NCI-H82 (cell line): ENCODE measurements around the gene GPR17.

ENCODE experiments used
- DNase-seq: peaks from one replicate; lab custom pipeline; 2025; lab: John Stamatoyannopoulos, UW

Gene GPR17

DNA sequence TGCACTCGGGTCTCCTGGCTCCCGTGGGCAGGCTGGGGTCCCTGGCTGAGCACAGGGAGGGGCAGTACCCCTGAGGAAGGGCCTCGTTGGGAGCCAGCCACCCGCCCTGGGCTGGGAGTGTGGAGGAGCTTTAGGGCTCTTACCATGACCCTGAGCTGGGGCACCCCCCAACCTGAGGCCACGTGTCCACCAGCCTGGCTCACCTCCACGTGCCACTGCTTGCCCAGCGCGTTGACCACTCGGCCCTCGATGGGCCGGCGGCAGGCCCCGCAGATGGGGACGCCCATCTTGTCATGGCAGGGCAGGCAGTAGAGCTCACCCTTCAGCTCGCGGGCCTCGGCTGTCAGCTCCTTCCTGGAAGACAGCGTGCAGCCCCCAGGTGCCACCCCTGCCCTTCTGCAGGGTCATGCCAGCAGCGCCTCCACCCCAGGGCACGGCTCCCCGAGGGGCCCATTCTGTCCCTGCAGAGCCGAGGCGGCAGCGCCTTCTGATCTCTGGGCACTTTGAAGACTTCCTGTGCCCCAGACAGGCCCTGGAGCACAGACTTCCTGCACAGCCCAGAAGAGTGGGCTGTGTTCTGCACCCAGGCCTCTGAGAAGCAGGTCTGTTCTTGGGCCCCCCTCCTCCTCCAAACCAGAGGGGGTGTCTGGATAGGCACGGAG lies 4.0 kb upstream of the GPR17 start:
- no peak for DNase-seq

DNA sequence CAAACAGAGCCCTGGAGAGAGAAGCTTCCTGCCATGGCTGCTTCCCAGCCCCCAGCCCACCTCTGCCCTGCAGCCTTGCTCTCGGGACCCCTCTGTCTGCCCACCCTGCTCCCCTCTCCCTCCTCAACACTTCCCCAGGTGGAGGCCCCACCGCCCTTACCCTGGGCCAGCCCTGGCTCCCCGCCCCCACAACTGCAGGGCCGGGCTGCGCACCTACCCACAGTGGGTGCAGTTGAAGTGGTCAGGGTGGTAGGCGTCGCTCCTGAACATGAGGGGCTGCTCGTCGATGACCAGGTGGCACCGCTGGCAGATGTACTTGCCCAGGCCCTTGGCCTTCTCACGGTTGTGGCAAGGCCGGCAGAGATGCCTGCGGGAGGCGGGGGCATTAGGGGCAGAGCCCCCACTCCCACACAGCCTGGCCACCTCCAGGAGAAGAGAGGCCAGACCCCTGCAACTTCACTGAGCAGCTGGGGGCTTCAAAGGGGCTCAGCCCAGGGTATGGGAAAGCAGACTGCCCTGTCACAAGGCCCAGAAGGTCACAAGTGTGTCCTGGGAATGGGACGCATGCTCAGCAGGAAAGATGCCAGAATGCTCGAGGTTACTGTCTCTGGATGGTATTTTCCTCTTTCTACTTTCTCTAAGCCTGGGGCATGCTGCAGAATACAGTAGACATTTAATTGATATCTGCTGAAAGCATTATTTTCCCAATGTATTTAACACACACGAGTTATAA lies 3.1 kb upstream of the GPR17 start:
- DNase-seq, result no peak

DNA sequence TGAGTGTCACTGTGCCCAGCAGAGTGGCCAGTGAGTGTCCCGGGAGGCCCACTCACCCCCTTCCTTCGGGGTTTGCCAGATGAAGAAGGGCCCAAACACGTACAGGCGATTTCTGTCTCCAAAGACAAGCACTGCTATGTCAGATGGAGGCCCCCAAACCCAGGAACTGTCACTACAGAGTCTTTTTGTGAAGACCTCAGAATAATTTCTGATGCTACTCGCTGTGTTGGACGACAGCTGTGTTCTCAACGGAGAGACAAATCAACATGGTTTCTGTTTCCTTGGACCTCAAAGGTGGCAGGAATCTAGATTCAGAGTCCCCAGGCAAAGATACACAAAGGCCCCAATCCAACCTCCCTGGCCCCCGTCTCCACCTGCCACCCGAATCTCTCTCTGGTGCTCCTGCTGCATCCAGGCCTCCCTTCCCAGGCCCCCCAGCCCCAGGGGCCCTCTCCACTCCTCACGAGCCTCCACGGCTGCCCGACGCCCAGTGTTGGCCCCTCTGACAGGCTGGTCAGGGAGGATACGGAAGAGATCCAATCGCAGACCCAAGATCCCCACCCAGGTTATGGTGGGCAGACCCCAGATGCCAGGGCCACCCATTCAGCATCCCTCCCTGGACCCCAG lies 2.4 kb upstream of the GPR17 start:
- no peak for DNase-seq

DNA sequence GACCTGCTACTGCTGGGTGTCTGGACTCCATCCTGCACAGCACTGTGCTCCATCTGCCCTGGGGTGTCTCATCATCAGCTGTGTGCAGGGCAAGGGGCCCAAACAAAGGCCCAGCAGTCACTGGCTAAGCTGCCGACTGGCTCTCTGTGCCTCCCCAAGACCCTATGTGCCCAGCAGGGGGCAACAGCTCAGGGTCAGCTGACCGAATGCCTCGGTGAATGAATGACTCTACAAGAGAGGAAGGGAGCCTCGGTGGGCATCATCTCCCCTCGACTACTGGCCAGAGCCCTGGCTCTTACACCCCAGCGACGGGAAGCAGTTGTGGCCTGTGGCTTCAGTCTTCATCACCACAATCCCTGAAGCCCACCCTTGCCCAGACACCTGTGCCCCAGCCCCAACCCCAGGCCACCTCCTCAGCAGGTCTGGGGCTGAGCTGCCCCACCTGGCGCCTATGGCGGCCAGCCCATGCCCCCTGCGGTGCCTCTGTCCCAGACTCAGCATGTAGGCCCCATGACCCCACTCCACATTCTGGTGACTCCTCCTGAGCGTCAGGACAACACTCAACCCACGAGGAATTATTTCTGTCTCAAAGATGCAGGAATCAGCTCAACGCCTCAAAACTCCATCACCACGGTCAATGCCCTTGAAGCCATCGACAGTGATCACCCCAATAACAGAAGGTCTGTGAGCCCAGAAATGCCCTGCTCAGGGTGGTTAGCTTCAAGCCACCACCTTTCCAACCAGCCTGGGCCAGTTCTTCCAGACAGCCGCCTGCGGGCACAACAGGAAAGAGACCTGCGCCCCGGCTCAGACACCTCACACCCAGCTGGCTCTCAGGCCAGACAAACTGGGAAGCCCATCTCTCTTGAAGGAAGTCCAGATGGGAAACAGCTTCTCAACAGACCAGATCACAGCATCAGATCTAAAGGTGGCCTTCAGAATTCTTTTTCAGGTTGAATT lies 1.6 kb upstream of the GPR17 start:
- peak; percentile 27 for DNase-seq

DNA sequence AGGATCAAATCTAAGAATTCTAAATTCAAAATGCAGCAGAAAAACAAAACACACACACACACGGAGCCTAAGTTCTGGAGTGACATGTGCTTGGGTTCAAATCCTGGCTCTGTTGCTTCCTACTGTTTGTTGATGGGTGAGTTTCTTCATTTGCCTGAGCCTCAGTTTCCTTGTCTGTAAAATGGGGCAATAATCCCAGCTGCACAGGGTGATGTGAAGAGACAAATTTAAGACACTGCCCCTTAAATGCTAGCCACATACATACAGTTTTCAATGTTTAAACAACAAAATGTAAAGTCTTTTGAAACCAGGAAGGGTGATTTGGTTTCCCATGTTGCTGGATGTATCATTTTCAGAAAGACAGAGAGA lies 943 bp upstream of the GPR17 start:
- DNase-seq, result no peak

DNA sequence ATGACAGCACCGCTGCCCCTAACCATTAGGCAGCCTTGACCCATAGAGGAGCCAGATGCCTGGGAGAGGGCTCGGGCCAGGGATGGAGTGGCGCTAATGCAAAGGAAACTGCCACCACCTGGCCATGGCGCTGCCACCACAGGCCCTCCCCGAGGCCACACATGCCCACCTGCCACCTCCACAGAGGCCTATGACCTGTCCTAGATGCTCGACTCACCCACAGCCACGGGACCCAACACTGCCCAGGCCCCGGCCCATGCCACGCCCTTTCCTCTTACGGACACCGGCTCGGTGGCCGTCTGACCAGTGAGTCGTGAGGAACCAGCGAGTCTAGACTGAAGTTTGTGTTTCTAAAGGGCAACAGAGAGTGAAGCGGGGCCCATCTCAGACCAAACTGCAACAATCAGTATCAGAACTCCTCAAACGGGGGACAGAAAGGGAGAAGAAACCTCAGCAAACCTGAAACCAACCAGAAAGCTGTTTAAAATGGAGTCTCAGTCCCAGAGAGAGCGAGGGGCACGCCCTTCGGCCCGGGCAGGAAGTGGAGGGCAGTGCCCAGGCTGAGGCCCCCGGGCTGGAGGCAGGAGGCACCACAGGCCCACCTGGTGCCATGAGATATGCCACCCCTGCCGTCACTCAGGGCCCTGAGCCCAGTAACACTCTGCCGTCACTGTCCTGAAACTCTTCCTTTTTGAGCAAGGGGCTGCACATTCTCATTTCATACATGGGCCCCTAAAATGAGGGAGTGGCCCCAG lies 711 bp downstream of the GPR17 start:
- no peak for DNase-seq

DNA sequence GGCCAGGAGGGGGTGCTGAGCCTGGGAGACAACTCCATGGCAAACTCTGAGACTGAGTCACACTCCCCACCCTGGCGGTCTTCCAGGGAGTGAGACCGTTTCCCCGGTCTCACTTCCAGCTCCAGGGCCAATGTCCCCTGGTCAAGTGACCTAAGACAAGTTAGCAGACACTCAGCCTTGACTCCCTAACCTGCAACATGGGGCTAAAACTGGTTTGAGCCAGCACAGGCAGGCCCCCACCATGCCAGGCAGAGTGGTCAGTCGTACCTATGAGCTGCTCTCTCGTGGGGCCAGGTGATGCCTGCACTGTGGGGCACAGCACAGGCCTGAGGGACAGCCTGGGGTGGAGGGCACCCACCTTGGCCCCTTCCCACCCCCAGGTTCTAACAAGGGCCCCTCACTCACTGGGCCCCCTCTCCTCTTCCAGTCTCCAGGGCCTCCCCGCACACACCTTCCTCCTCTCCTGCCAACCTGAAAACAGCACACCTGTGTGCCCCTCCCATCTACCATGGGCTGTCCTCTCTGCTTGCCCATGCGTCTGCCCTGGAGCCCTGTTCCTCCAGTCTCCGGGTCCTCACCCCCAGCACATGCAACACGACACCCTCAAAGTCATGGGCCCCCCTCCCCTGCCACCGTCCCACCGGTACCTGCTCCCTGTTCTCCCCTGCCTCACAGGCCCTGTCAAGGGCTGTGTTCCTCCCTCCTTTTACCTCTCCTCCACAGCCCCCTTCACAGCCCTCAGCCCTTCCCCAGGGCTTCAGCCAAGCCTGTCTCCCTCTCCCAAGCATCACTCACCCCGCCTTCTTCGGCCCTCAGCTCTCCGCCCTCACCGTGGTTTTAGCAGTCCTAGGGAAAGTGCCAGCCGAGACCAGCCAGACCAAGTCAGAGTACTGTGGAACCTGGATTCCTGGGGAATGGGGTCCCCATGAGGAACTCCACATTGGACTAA lies 1.6 kb downstream of the GPR17 start:
- DNase-seq, result no peak

DNA sequence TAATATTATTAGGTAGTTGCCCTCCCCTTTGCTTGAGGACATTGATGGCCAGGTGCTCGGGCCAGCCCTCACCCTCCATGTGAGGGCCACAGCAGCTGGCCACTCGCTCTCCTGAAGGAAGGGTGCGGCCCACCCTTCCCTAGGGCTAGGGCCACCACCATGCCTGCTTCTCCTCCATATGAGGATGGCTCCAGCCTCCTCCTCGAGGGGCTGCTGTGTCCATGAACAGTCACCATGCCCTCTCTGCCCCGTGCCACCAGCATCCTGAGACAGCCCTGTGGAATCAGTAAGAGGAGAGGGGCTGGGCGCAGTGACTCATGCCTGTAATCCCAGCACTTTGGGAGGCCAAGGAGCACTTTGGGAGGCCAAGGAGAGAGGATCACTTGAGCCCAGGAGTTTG lies 2.4 kb downstream of the GPR17 start:
- DNase-seq, result no peak

DNA sequence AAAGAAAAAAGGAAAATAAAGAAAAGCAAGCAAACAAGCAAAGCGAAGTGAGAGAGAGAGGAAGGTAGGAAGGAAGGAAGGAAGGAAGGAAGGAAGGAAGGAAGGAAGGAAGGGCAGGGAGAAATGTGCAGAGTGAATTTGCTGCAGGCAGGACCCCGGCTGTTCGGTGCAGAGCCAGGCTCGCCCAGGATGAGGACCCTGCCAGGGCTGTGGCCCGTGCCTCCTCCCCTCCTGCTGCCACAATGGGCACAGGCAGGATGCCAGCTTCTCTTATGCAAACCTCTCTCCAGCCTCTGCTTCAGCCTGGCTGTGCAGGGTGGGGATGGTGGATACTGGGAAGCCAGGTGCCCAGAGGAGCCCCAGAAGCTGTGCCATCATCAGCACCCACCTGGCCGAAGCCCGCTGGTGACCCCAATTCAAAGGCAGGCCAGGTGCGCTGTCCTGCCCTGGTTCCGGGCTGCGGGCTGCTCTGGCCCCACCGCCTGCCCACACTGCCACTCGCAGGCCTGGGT lies 3.2 kb downstream of the GPR17 start:
- DNase-seq, result no peak

DNA sequence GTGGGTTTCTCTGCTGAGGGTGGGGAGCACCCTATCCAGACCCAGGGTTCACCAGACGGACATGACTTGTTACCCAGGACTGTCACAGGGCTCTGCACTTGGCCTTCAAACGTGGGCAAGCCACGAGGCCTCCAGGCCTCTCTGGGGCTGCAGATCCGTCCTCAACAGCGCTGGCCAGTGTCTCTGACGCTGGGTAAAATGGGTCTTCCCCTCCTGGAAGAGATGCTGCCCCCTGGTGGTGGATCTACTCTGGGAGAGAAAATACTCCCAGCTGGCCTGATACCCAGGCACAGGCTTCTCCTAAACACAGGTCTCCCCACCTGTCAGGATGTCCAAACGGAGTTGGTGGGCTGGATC lies 3.7 kb downstream of the GPR17 start:
- DNase-seq, result peak; percentile 93

DNA sequence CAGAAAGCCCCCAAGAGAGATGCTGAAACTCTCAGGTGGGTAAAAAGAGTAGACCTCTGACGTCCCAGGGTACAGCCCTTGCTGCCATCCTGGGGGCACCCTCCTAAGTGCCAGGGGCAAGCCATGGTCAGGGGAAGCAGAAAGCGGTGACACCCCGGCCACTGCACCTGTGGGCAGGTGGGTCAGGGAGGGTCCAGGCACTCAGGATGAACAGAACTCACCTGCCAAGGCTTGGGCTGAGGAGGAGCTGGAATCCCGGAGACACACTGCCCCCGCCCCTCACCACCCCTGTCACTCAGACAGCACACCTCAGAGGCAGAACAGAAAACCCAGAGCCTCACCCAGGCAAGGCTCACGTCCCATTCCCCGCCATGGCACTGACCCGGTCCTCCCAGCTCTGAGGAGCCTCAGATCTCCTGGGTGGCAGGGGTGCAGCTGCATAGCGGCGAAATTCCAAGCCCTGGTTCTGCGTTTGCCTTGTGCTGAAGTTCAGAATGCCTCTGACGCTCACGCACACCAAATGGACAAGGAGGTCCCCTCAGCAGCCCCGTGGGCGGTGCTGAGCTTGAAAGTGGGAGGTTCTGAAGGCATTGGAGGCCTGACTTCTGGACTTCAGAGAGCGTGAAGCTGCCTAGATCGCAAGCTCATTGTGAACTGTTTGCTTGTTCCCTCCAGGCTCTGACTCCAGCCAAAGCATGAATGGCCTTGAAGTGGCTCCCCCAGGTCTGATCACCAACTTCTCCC lies 4.3 kb downstream of the GPR17 start:
- no peak for DNase-seq

DNA sequence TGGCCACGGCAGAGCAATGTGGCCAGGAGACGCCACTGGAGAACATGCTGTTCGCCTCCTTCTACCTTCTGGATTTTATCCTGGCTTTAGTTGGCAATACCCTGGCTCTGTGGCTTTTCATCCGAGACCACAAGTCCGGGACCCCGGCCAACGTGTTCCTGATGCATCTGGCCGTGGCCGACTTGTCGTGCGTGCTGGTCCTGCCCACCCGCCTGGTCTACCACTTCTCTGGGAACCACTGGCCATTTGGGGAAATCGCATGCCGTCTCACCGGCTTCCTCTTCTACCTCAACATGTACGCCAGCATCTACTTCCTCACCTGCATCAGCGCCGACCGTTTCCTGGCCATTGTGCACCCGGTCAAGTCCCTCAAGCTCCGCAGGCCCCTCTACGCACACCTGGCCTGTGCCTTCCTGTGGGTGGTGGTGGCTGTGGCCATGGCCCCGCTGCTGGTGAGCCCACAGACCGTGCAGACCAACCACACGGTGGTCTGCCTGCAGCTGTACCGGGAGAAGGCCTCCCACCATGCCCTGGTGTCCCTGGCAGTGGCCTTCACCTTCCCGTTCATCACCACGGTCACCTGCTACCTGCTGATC lies 4.9 kb downstream of the GPR17 start:
- DNase-seq, result no peak

DNA sequence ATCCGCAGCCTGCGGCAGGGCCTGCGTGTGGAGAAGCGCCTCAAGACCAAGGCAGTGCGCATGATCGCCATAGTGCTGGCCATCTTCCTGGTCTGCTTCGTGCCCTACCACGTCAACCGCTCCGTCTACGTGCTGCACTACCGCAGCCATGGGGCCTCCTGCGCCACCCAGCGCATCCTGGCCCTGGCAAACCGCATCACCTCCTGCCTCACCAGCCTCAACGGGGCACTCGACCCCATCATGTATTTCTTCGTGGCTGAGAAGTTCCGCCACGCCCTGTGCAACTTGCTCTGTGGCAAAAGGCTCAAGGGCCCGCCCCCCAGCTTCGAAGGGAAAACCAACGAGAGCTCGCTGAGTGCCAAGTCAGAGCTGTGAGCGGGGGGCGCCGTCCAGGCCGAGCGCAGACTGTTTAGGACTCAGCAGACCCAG lies 5.4 kb downstream of the GPR17 start:
- DNase-seq, result no peak

DNA sequence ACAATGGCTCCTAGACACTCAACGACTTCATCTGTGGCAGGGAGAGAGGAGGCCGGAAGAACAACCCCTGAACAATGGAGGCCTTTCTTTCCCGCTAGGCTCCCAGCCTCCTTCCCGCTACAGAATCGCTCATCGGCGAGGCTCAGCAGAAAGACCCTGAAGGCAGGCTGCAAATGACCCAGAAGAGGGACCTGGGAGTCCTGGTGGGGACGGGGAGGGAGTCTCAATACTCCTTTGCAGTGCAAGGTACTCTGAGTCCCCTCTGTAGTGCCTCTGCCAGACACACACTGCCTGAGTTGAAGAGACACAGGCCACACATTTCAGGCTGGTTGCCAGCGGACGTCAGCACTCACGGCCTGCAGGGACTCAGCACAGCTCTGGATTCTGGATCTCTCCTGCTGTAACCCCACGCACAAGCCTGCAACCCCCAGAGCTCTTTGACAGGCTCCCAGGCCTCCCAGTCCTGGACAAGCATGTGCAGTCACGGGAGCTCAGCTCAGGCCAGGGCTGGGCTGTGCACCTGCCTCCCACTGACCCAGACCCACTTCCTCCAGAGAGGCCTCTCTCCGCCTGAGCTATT lies 6.1 kb downstream of the GPR17 start:
- DNase-seq, result no peak

DNA sequence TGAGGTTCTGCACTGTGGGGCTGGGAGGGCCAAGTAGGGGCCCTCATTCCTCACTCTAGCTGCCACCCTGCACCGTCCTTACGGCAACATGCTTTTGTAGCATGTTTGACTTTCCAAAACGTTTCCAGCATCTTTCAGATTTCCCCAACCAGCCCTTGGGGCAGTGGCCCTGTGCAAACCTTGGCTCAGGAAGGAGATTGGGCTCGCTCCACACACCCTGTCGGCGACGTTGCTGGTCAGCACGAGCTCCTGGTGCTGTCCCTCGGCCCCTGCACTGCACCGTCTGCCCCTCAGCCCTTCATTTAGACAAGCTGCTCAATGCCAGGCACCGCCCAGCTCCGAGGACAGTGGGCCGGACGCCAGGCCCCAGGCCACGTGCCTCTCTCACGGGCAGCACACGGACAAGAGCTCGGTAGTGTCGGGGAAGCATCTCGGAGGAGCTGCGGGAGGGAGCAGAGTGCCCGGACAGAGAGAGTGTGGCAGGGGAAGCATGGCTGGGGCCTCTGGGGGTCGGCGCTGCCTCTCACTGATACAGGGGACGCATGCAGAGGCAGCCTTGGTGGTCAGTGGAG lies 6.9 kb downstream of the GPR17 start:
- DNase-seq, result no peak

DNA sequence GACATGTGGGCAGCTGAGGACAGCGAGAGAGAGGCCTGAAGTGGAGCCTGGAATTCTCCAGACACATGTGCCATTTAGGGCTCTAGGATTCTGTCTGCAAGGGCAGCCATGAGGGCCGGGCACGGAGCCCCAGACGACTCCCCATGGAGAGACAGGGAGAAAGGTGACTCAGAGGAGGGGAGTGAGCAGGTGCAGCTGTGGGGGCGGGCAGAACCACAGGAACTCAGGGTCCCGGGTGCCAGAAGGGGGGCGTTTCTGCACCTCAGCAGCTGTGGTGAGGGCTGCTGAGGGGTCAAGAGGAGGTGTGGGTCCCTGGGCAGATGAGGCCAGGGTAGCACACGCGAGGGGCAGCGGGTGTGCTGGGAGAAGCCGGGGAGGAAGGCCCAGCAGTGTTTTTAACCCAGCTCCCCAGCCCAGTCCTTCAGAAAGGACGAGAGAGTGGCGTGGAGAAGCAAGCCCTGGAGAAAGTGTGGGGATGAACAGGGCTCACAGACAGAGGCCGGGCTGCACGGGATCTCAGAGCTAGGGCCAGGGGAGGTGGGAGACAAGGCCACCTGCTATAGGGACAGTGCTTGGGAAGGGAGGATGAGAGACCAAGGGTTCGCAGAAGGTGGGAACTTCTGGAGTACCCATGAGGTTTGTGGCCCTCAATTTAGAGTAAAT lies 7.6 kb downstream of the GPR17 start:
- no peak for DNase-seq

DNA sequence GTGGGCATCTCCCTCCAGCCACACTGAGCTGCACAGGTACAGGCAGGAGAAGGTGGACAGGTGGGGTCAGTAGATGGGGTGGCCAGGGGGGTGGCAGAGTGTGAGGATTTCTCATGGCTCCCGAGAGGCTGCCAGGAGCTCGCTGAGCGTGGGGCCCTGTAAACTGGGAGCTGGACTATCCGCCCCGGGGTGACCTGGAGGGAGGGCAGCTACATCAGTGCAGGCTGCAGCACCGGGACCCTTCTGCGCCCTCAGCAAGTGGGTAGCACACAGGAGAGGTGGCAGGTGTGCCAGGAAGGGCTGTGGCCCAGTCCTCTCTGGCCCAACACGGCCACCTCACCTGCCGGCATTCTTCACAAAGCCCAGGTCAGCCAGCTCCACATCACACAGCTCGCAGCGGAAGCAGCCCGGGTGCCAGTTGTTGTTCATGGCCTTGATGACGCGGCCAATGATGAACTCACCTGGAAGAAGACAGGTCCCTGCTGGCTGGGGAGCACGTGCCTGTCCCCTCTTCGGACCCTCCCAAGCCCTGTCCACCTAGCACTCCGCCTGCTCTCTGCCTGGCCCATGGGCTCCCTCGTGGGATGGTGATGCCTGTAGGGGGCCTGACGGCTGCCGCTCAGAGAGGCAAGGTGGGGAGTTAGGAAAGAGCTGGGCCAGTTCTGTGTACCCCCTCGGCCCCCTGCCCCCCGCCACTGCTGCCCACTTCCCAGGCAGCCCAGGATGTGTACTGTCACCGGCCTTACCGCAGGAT lies 8.3 kb downstream of the GPR17 start:
- no peak for DNase-seq
